HG03064 (cell line): ENCODE data around the gene CFAP61.

Experiments
- ATAC-seq: cut with Tn5 transposase; IDR thresholded peaks from one replicate; pipeline ENCODE4 v1.9.1; 2021; ENCODE audit warnings: low read depth; ENCODE audit not compliant: unreplicated experiment

CFAP61 gene

GRCh38 chr20:20160520-20160919 lies 108.2 kb downstream of the CFAP61 start:
- no peak for ATAC-seq

DNA sequence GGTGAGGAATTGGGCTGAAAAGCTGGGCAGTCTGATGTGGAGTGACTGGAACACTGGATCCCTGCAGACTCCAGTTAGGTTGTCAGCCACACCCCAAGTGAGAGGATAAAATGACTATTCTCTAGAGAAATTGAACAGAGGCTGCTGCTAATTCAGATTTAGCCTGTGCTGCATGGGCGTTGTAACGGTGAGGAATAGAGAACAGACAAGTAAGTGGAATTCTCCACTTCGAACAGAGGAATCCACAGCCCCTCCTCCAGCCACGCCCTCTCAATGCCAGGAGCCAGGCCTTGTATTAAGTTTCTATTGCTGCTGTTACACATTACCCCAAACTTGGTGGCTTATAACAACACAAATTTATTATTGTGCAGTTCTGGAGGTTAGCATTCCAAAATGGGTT lies 109.3 kb downstream of the CFAP61 start:
- ATAC-seq = no peak

- ATAC-seq = no peak
These were observed 115.4 kb downstream of the CFAP61 start for GRCh38 chr20:20167698-20168097.

GRCh38 chr20:20173254-20173653 lies 120.9 kb downstream of the CFAP61 start:
- no peak for ATAC-seq

DNA sequence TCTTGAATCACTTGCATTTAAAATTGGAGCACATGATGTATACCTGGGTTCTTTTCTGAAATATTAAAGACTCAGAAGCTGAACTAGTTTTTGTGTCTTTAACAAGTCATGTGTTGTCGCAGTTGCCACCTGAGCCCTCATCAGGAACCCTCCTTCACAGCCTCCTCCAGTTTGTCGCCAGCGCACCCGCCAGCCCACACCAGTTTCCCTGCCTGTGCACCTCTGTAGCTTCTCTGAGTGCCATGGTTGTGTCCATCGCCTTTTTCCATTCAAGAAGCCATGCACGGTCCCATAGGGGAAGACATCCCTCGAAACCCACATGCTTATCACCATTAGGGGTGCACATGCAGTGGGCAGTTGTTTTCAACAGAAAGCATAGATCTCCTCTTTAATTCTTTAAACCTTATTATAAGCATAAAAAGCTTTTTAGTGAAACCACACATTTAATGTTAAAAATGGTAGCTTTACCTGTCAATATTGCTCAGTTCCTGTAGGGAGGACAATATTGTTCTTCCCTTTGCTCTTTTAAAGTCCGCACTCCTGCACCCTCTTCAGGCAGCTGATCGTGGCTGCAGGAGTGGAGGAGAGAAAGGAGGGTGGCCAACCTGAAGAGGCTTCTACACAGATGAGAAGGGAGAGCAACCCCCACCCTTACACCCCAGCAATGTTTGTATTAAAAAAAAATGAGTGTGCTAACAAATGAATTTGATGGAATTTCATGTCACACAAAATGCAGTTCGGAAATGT lies 121.9 kb downstream of the CFAP61 start:
- ATAC-seq = no peak

GRCh38 chr20:20181322-20181721 lies 129.0 kb downstream of the CFAP61 start:
- no peak for ATAC-seq

DNA sequence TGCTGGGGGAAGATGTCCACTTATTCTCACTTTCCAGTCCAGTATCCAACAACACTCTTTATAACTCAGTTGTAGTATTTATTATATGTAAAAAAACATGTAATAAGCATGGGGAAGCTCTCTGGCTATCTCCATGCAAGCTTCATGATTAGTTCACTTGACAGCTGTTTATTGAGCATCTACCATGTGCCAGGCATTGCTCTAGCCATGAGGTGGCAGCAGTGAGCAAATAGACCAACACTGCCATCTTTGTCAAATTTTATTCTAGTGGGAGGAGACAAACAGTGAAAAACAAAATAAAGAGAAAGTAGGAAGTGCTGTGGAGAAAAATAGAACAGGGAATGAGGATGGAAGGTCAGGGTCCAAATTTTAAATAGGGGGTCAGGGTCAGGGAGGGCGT lies 131.8 kb downstream of the CFAP61 start:
- no peak for ATAC-seq

DNA sequence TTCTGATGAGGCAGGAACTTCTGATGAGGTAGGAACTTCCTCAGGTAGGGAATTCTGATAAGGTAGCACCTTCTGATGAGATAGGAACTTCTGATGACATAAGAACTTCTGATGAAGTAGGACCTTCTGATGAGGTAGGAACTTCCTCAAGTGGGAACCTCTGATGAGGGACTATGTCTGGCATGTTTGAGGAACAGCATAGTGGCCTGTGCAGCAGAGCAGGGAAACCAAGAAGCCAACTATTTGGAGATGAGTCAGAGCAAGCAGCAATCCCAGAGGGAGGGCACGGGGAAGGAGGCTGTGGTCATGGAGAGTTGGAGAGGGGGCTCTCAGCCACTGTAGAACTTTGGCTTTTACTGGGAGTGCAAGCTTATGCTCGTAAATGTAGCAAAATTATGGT lies 132.4 kb downstream of the CFAP61 start:
- no peak for ATAC-seq

GRCh38 chr20:20188647-20189046 lies 136.3 kb downstream of the CFAP61 start:
- no peak for ATAC-seq

DNA sequence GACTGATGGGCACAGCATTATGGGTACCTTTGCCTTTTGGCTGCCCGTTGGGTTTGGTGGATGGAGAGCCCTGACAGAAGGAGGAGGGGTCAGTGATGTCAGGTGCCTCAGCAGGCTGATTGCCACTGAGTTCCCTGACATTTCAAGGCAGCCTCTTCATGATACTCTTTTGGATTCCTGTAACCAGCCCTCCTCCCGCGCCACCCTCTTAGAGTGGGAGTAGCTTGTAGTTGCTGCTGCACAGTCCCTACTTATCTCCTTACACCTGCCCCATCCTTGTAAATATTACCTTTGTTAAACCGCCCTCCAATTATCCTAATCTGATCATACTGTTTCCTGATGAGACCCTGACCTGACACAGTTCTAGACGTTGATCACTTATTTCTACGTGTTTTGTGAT lies 140.0 kb downstream of the CFAP61 start:
- no peak for ATAC-seq

DNA sequence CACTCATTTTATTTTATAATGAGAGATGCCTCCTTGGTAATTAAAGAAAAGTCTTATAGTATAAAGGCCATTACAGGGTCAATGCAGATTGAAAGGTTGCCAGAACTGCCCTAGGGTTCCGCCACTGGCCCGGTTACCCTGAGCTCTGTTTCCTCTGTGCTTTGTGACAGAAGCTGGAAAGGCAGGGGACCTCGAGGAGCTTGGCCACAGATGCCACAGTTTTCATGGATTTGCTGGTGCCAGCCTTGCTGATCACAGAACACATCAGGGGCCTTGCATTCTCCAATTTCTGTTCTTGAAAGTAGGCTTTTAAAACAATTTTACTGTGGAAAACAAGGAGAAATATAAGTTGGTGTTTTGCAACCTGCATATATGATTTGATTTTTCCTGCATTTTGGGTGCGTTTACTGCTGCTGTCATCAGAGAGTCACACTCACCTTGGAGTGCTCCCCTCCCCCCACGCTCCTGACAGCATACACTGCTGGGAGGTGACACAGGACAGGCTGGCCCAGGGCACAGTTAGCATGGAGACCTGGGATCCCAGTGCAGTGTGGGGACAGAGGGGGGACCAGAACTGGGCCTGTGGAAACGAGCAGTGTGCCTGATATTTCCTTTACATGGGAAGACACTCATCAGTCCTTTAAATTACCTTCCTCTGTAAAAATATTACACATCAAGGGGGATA lies 142.8 kb downstream of the CFAP61 start:
- no peak for ATAC-seq

DNA sequence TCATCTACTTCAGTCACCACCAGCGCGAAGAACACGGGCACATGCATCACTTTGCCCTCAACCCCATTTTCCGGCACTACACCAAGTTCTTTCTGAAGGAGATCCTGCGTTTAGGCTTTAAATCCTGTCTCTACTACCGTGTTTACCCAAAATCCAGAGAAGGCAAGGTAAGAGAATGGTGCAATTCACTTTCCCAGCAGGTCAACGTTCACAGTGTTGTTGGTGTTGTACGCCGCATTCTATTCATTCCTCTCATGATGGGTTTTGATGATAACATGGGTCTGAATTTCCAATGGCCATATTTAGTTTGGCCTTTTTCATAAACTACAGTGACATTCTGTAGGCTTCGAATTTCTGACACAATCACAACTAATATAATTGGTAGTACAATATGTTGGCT lies 144.3 kb downstream of the CFAP61 start:
- no peak for ATAC-seq

DNA sequence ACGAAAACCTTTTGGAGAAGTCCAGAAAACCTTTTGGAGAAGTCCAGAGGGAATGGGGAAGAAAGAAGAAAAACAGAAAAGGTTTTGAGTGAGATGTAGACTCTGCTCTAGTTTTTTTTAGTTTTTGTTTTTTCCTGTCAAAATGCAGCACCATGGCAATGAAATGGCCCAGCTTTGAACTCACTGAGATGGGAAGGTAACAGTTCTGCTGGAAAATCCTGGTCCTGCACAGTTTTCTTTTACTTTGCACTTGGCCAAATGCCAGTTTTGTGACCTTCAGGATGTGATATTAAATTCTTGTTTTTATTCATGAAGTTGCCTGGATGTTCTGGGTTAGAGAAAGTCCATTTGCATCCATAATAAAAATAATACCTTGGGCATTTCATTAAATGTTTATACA lies 145.7 kb downstream of the CFAP61 start:
- no peak for ATAC-seq

DNA sequence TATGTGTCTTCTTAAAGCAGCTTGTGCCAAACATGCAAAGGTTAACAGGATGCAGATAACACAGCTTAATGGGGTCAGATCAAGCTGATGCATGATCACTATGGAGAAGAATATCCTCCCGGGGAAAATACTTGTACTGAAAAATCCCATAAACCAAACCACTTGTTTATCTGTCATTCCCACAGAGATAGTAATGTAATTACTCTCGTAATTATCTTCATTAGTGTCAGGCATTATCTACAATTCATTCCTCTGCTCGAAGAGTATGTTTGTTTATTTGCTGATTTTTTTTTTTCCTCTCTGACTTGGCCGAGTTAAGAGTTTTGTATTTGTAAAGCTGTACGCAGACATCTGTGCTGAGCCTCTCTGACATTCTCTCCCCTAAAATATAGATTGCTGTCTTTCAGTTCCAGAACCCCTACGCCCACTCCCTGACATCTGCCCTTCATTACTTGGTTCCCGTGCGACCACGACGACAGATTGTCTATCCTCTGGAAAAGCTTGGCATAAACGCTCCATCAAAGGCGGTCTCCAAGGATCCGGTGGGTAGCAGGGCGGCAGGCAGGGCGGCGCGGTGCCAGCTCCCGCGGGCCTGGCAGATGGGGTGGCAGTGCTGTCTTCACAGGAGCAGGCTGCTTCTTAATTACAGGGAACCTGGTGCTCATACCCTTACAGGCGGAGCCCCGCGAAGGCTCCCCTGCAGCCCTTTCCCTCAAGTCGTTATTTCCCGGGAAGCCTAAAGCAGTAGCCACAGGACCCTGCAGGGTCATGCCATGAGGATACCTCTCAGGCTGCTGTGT lies 147.2 kb downstream of the CFAP61 start:
- ATAC-seq = no peak

DNA sequence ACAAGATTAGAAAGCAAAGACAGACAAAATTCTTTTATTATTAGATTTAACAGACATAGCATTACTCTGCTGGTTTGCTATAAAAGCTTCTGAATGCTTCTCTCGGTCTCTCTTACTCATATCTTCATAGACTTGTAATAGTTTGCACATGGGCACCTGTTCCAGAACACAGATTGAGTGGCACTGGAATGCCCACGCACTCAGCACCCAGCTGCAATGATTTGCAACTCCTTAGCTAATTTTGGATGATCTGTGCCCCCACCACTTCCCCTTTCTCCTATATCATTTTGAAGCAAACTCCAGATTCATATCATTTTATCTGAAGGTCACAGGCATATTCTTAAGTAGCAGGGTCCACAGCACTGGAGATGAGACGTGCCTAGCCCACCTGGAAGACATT lies 148.8 kb downstream of the CFAP61 start:
- no peak for ATAC-seq

DNA sequence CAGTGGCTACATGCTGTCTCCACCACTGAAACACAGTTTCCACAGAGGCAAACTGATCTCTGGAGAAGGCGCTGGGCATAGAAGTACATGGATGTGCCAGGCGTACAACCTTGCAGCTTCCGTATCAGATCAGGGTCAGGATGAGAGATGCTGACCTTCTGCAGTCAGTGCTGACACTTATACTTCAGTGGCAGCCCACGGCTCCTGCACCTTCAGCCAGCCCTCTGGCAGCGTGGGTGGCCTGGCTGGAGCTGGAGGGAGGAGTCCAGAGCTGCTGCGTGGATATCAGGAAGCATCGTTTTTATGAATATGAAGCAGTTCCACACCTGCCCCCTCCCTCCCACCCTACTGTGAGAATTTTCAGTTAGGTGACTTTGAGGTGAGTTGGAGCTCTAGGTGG lies 149.3 kb downstream of the CFAP61 start:
- ATAC-seq = no peak

DNA sequence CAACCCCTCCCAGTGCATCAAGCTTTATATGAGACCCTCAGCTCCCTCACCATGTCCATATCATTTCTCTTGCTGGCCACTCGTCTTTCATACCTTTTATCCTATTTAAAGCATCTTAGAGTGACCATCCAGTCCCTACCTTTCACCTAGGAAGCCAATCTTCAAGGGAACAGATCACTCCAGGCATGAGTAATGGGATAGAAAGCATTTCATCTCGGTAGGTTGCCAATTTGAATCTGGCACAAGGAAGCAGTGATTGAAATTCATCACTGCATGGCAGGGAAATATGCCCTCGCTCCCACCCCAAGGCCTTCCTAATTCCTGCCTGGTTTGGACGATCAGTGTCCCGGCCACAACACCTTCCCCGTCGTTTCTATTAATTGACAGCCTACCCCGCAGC lies 150.4 kb downstream of the CFAP61 start:
- no peak for ATAC-seq

DNA sequence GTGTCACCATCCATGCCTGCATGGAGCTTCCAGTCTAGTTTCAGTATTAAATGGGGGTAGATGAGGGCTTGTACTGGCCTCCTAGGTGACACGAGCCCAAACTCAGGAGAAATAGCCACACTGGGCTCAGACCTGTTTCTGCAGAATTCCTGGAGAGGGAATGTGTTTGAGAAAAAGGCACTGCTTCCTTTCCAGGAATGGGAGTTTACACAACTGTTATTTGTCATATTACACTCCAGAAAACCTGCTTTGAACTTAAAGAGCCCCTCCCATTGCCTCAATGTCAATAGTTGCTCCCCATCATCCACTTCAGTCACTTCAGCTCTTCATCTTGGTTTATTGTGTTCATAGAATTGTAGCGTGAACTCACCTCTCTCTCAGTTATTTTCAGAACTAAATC lies 151.5 kb downstream of the CFAP61 start:
- no peak for ATAC-seq

DNA sequence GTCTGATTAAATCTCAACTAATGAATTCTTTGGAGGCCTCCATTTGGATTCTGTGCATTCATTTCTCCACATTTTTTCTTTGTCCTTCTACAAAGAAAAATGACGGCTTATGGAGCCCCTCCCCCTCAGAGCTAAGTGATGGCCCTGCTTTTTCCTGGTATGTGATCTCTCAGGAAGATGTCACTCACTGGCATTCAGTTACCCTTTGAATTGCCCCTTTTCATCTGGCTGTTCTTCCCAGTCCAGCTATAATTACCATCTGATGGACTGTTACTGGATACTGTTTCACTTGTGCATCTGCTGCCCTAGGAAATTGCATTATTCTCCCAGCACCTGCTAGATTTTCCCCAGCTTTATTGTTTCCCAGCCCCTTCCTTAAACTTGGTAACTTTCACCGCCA lies 151.9 kb downstream of the CFAP61 start:
- no peak for ATAC-seq

DNA sequence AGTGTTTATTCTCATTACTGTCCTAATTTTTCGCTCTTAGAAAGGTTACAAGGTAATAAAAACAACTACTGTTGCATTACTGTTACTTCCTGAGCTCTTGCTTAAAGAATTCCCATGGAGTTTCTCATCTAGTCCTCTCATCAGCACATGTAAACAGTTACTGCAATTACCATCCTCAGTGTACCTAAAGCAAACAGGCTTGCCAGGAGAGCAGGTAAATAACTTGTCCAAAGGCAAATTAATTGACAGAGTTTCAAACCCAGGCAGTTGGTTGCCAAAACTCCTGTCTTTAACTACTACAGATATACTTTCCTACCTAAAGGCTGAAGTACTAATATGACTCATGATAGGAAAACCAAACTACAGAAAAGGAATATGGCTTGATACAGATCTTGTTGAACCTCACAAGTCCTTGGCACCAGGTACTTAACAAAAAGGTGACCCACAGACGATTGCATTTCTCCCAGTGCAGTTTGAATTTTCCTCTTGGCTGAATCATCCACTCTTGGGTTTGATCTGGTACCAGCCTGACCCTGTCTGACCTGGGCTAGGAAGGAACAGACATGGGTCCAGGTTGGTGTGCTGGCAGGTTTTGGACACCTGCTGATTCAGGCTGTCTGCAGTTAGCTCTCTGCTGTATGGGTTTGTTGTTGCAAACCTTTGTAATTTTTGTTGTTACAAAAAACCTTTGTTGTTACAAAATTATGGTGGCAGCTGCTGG lies 153.0 kb downstream of the CFAP61 start:
- ATAC-seq = no peak

DNA sequence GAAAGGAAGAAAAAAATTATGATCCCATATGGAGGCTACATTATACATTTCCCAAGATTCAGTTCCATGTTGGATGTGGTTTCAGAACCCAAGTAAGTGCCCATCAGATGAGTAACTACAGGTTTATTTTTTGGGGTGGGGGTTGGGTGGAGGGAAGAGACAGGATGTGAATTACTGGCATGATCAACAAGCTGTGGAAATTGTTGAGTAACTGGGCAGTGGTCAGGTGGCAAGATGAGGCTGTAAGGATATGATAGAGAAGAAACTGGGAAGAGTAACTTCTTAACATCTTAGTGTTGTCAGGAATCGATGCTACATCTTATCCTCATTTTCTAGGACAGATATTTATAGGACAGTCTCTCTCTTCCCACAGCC lies 153.5 kb downstream of the CFAP61 start:
- ATAC-seq = no peak
